HG03521 (cell line): Measurements from ENCODE around the gene RPRD1B.
"Not testable (repeated sequence)": the region's sequence is repeated elsewhere in the genome, so short reads cannot be mapped to it uniquely, and the experiment has no call there.

Experiments
- ATAC-seq: cut with Tn5 transposase; IDR thresholded peaks from one replicate; pipeline ENCODE4 v1.9.1; 2021; ENCODE audit warnings: mild to moderate bottlenecking, moderate library complexity; ENCODE audit not compliant: unreplicated experiment

Gene RPRD1B

GRCh38 chr20:38095017-38095686, 61.6 kb downstream of the RPRD1B start:
- ATAC-seq, result no peak

- ATAC-seq, result no peak
Measured at GRCh38 chr20:38098952-38099351, 65.4 kb downstream of the RPRD1B start.

GRCh38 chr20:38102206-38102605, 68.7 kb downstream of the RPRD1B start:
- ATAC-seq, result not testable (repeated sequence)

GRCh38 chr20:38104285-38104684, 70.7 kb downstream of the RPRD1B start:
- no peak for ATAC-seq

GRCh38 chr20:38106461-38106860, 72.9 kb downstream of the RPRD1B start:
- ATAC-seq, result no peak

- not testable (repeated sequence) for ATAC-seq
Measured at GRCh38 chr20:38107386-38107785, 73.8 kb downstream of the RPRD1B start.

GRCh38 chr20:38107916-38108315, 74.4 kb downstream of the RPRD1B start:
- not testable (repeated sequence) for ATAC-seq

- no peak for ATAC-seq
Measured at GRCh38 chr20:38108438-38108985, 75.0 kb downstream of the RPRD1B start.

GRCh38 chr20:38108986-38109541, 75.5 kb downstream of the RPRD1B start:
- ATAC-seq, result no peak

- no peak for ATAC-seq
Measured at GRCh38 chr20:38109591-38110524, 76.3 kb downstream of the RPRD1B start.

GRCh38 chr20:38110525-38111178, 77.1 kb downstream of the RPRD1B start:
- no peak for ATAC-seq

GRCh38 chr20:38111366-38112232, 78.1 kb downstream of the RPRD1B start:
- ATAC-seq, result no peak

GRCh38 chr20:38112261-38112929, 78.8 kb downstream of the RPRD1B start:
- no peak for ATAC-seq

- ATAC-seq, result no peak
Measured at GRCh38 chr20:38112930-38113294, 79.4 kb downstream of the RPRD1B start.

- no peak for ATAC-seq
Measured at GRCh38 chr20:38113401-38114325, 80.1 kb downstream of the RPRD1B start.

- ATAC-seq, result no peak
Measured at GRCh38 chr20:38114353-38114791, 80.8 kb downstream of the RPRD1B start.

GRCh38 chr20:38115205-38115604, 81.7 kb downstream of the RPRD1B start:
- ATAC-seq, result no peak

GRCh38 chr20:38115896-38116295, 82.3 kb downstream of the RPRD1B start:
- no peak for ATAC-seq
